Activated naive CD4-positive, alpha-beta T cell (primary cell): ENCODE data around the gene RHO.

ENCODE experiments used
- DNase-seq, 4 experiments: peaks; one replicate each; lab custom pipeline; 2025; lab: John Stamatoyannopoulos, UW

The RHO gene

DNA sequence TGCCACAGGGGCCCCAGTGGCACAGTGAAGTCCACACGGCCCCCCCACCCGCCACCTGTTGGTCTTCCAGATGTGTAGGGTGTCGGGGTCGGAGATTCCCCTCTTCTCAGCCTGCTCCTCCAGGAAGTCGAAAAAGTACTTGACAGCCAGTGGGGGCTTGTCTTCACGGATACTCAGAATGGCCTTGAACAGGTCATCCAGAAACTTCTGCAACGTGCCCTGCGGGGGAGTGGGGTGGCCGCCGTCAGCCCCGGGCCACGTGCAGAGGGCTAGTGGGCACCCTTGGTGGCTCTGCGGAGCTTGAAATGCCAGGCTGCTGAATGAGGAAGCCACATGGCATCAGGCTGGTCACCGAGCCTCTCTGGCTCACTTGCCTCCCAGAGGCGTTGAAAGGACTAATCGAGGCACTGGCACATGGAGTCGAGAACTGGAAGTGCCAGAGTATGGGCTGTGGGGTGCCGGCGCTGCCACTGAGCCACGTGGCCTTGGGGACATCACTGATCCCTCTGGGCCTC lies 31.2 kb downstream of the RHO start:
- DNase-seq, result no peak

- DNase-seq, result no peak
These were observed 31.9 kb downstream of the RHO start for GRCh38 chr3:129560269-129560787.

- no peak for DNase-seq
These were observed 32.6 kb downstream of the RHO start for GRCh38 chr3:129560911-129561594.

DNA sequence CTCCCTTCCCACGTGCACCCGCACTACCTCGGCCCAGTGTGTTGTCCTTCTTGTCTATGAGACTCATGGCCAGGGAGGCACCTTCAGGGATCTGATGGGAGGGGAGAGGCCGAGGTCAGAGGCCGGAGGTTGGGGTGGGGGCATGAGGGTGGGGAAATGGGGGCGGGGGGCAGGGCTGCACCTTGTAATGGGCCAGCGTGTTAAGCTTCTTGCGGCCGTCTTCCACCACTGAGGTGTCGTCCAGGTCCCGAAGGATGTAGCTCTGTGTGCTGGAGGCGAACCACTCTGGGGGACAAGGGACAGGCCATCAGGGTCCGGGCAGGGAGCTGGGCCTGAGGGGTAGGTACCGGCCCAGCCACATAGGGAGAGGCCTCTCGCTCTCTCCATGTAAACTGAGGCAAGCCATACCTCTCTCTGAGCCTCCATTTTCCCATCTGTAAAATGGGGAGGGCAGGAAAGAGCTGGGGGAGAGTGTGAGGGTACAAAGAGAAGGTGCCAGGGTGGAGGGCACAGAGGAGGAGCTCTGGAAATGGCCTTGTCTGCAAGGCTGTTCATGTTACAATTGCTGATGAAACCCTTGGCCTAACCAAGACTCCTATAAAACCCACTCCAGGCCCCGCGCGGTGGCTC lies 33.3 kb downstream of the RHO start:
- no peak for DNase-seq

DNA sequence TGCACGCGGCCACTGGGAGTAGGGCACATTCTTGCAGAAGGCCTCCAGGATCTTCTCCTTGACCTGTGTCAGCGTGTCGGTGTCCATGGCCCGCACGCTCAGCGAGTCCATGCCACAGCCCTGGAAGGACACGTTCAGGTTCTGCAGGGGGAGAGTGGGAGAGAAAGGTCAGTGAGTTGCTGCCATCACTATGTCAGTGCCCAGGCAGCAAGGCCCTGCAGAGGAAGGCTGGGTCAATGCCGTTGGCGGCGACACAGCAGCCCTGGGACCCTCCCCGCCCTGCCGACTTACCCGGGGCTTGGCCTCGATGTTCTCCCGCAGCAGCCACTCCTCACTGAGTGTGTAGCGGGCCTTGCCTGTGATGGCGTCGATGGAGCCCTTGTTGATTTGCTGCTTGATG lies 34.4 kb downstream of the RHO start:
- DNase-seq, result no peak

- no peak for DNase-seq
These were observed 34.9 kb downstream of the RHO start for GRCh38 chr3:129563332-129563731.

DNA sequence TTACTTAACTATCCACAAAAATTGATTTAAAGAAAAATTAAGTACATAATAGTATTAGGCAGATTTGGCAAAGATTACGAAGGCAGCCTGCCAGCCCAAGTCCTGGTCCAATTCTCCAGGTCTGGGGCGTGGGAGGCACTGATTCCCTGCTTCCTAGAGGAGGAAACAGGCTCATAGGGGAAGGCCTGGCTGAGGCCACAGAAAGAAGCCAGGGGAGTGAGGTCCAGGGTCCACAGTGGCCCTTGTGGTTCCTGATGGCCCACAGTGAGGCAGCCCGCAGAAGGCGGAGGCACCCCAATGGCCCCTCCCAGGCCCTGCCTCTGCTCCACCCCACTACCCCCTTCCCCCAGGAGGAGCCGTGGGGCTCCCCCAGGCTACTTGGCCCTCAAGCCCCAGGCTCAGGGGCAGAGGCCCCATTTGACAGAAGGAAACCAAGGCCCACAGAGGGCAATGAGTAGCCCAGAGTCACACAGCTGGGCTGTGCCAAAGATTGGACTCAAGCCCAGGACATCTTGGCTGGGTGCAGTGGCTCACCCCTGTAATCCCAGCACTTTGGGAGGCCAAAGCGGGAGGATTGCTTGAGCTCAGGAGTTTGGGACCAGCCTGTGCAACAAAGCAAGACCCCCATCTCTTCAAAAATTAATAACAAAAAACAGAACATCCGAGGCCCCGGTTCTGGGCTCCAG lies 35.6 kb downstream of the RHO start:
- DNase-seq, result no peak

DNA sequence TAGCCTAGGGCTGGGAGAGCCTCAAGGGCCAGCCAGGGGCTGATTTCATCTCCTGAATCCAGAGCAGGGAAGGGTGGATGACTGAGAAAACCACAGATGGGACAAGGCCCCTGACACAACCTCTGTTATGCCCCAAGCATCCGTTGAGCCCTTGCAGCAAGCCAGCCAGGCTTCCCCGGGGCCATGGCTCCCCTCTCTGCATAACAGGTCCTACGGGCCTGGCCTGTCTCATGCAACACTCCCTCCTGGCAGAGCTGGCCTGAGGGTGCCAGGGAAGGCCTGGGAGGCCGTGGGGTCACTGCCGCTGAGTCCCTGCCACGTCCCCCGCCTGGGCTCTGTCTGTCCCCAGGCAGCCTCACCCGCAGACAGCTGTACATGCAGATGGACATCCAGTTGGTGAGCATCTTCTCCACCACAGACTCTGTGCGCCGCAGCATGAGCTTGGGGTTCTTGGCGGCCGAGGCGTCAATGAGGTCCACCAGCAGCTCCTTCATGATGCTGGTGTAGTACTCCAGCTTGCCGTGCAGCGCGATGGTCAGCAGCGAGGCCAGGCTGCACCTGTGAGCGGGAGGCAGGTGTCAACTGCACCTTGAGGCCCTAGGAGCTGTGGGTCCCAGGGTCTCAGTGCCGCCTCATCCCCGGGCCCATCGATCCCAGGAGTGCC lies 36.7 kb downstream of the RHO start:
- no peak for DNase-seq

DNA sequence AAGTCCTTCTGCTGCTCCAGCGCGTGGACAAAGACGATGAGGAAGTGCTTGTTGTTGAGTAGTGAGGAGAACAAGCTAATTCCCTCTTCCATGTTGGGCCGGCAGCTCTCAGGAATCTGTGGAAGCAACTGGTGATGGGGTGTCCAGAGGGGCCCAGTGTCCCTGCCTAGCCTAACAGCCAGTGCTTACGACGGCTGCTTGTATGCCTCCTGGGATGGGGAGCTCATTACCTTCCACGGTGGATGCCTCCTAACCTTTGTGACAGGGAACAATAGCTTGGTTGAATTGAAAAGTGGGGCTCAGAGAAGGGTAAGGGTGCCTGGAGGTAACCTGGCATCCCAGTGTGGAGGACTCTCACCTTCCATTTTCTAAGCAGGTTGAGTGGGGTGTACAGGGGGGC lies 37.5 kb downstream of the RHO start:
- DNase-seq, result no peak

DNA sequence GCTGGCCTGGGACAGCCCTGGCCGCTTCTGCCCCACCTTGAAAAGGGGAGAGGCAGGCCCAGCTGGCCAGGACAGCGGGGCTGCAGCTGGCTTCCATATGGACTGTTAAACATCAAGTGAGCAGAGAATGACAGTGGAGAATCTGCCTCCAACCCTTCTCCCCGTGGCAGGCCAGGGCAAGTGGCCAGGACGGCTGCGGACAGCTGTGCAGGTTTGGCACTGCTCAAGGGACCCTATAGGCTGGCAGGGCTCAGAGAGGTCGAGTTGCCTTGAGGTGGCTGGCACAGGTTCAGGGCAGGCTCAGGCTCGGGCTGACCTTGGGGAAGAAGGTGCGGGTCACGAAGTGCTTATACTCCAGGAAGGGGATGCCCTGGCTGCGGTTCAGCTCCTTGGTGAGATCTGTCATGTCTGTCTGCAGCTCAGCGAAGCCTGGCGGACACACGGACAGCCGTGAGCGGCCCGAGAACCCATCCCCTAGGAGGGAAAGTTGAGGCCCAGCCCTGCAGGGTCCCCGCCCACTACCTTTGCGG lies 38.8 kb downstream of the RHO start:
- no peak for DNase-seq

DNA sequence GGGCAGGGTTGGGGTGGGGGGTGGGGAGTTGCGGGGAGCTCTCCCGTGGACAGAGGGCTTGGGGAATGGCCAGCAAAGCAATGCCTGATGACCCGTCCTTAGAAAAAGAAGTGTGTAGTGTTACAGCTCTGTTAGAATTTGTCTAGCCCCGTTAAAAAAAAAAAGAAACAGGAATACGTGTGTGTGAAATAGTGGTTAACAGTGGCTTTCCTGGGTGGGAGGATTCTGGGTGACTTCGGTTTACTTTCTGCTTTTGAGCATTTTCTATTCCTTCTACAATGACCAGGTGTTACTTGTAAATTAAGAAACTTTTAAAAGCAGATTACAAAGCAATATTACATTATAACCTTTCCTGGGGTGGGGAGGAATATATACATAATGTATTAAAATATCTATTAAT lies 39.5 kb downstream of the RHO start:
- DNase-seq, result no peak

DNA sequence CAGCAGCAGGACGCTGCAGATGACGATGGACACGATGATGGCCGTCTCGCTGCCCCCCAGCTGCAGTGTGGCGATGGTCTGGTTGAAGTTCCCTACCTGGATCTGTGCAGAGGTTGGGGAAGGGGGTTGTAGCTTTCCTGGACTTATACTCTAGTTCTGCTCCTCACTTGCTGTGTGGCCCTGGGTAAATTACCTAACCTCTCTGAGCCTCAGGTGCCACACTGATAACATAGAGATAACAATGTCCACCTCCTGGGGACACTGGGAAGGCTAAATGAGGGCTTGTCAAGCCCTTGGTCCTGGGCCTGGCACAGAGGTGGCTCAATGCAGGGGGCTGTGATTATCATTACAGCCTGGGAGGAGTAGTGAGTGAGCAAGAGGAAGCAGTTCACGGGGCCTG lies 41.4 kb downstream of the RHO start:
- DNase-seq, result no peak

GRCh38 chr3:129571605-129572547 lies 43.4 kb downstream of the RHO start:
- DNase-seq, result no peak

DNA sequence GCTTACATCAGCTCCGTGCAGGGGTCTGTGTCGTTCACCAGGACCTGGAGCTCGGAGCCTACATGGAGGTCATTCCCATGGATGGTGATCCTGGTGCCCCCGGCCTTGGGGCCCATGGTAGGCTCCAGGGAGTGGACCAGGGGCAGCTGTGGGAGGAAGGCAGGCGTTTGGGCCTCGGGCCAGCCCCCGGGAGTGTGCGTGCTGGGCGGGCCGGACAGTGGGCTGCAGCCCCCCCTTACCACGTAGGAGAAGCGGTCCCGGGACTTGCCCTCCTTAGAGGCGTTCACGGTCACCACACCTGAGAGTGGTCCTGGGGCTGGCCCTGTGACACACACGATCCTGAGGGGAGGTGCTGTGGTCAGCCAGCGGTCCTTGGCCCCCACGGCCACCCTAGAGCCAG lies 44.2 kb downstream of the RHO start:
- no peak for DNase-seq

- no peak for DNase-seq
These were observed 45.1 kb downstream of the RHO start for GRCh38 chr3:129573493-129573892.

GRCh38 chr3:129574206-129574605 lies 45.8 kb downstream of the RHO start:
- DNase-seq, result no peak

DNA sequence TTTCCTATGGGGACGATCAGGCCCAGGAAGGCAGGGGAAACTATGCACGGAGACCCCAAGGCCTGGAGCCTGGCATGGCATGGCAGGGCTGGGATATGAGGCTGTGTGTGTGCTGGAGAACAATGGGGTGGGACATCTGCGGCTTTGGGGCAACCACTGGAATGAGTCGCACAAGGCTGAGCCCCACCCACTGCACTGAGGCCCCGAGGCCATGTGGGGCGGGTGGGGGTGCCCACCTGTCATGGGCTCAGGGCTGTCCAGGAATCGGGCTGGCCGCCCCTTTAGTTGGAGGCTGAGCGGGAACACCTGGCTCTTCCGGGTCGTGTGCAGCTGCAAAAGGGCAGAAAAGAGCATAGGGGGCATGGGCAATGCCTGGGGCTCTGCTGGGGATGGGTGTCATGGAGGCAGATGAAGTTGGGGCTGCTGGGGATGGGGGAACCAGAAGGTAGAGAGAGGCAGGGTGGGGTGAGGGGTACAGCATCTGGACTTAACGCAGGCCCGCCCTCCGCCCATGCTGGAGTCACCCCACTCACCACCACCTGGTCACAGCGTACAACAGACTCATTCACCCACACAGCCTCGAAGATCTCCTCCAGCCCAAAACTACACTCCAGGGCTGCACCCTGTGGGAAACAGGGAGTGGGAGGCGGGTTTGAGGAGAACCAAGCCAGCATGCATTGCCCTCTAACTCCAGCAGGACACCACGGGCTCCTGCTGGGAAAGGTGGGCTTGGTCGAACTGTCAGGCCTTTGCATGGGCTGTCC lies 47.0 kb downstream of the RHO start:
- no peak for DNase-seq

DNA sequence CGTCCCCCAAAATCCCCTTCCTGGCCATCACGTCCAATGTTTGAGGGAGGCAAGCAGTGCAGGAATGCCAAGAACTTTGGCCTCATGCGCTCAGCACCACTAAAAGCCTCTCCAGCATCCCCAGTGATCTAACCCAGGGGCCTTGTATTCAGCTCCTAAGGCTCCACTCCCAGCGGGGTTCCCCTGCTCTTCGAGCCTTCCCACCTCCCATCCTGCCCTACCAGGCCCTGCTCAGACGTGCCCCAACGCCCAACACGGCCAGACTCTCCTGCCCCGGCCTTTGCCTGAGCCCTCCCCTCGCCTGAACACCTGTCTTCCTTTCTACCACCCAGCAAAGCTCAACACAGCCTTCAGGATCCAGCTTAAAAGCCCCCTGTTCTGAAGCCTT lies 47.6 kb downstream of the RHO start:
- no peak for DNase-seq

GRCh38 chr3:129576514-129577352 lies 48.3 kb downstream of the RHO start:
- DNase-seq, result peak in 2 of 4 experiments; percentile 33 to 37
